HepG2 (cell line): ENCODE results near the gene MCC. TPM values are rescaled to one million over a fixed set of nuclear protein-coding genes. Genes with fewer than 3 reads are reported as not detected.

Experiments used
- BRD4 ChIP-seq: sonication (generic); formaldehyde crosslinking; IDR thresholded peaks from 2 replicates; pipeline ENCODE4 v1.4.0; 2020; ENCODE audit warnings: missing genetic modification reagents
- CHD4 ChIP-seq: fragments of 200-600 bp; sonication (generic); IDR thresholded peaks from 2 replicates; pipeline ENCODE4 v1.7.0; 2017; ENCODE audit warnings: mild to moderate bottlenecking, low read length, borderline replicate concordance
- ELK4 ChIP-seq: sonication (generic); formaldehyde crosslinking; IDR thresholded peaks from 2 replicates; pipeline ENCODE4 v1.9.0; 2021; ENCODE audit warnings: missing genetic modification reagents, borderline replicate concordance
- FOXO4 ChIP-seq: sonication (generic); formaldehyde crosslinking; conservative IDR thresholded peaks from 2 replicates; pipeline ENCODE4 v1.8.1; 2023; ENCODE audit warnings: missing genetic modification reagents
- HOMEZ ChIP-seq: IDR thresholded peaks from 2 replicates; pipeline ENCODE4 v1.6.1; 2016; ENCODE audit warnings: low read depth
- IKZF5 ChIP-seq: IDR thresholded peaks from 2 replicates; pipeline ENCODE4 v1.6.1; 2018; ENCODE audit warnings: missing genetic modification reagents, mild to moderate bottlenecking, missing compliant biosample characterization
- KDM1A ChIP-seq: IDR thresholded peaks from 2 replicates; pipeline ENCODE4 v1.6.1; 2016; ENCODE audit warnings: missing compliant biosample characterization
- KLF12 ChIP-seq: sonication (generic); formaldehyde crosslinking; IDR thresholded peaks from 2 replicates; pipeline ENCODE4 v1.4.0; 2020; ENCODE audit warnings: missing genetic modification reagents, borderline replicate concordance
- MAZ ChIP-seq, 2 experiments: sonication (generic) in 1 of 2; formaldehyde crosslinking in 1 of 2; IDR thresholded peaks; 2 replicates each; pipeline versions ENCODE4 v1.5.0 to v1.6.1; 2012 to 2020; ENCODE audit warnings: low read depth in 2 of 2, mild to moderate bottlenecking in 2 of 2, borderline replicate concordance in 1 of 2, improper control_type of control experiment in 1 of 2, low read length in 1 of 2, missing genetic modification reagents in 1 of 2, moderate library complexity in 1 of 2
- NFYC ChIP-seq: IDR thresholded peaks from 2 replicates; pipeline ENCODE4 v1.6.1; 2016; ENCODE audit warnings: missing genetic modification reagents, missing compliant biosample characterization
- REST ChIP-seq, 2 experiments: IDR thresholded peaks; 2 replicates each; pipeline ENCODE4 v1.6.1; 2011 to 2012; ENCODE audit warnings: low read length in 2 of 2, borderline replicate concordance in 1 of 2, low read depth in 1 of 2, mild to moderate bottlenecking in 1 of 2, moderate library complexity in 1 of 2
- TCF12 ChIP-seq, 2 experiments: fragments of 450-650 bp in 1 of 2; sonication (generic) in 1 of 2; formaldehyde crosslinking in 1 of 2; IDR thresholded peaks; 2 replicates each; pipeline versions ENCODE4 v1.6.1 to v1.8.0; 2017 to 2022; ENCODE audit warnings: antibody characterized with exemption in 1 of 2, mild to moderate bottlenecking in 1 of 2, missing genetic modification reagents in 1 of 2, moderate library complexity in 1 of 2
- TFE3 ChIP-seq: IDR thresholded peaks from 2 replicates; pipeline ENCODE4 v1.6.1; 2016
- ZBTB3 ChIP-seq: sonication (generic); formaldehyde crosslinking; IDR thresholded peaks from 2 replicates; pipeline ENCODE4 v1.4.0; 2020; ENCODE audit warnings: low read depth, mild to moderate bottlenecking, moderate library complexity, missing genetic modification reagents, borderline replicate concordance
- ZNF44 ChIP-seq: sonication (generic); formaldehyde crosslinking; IDR thresholded peaks from 2 replicates; pipeline ENCODE4 v1.5.1; 2020; ENCODE audit warnings: mild to moderate bottlenecking, missing genetic modification reagents
- ZNF629 ChIP-seq: sonication (generic); formaldehyde crosslinking; conservative IDR thresholded peaks from 2 replicates; pipeline ENCODE4 v1.5.0; 2020; ENCODE audit warnings: missing genetic modification reagents
- polyA plus RNA-seq, 8 experiments: library from polyadenylated mRNA; depleted of rRNA in 3 of 8; stranded (reverse) in 7 of 8; unstranded in 1 of 8; fragments of >200 nt; fragmentation: Illumina TruSeq in 4 of 8; extraction: Trizol in 4 of 8; gene quantifications; 2 replicates each; pipeline versions ENCODE4 v1.2.1 to v1.2.3, GENCODE V29; 2011 to 2016; ENCODE audit warnings: low read depth in 4 of 8, missing spikeins in 1 of 8, mixed read lengths in 1 of 8; ENCODE audit not compliant: insufficient read depth in 1 of 8
- total RNA-seq, 5 experiments: library from RNA; depleted of rRNA; stranded (reverse); fragments of >200 nt; fragmentation: Illumina TruSeq; extraction: Trizol; gene quantifications; 2 replicates each; pipeline ENCODE4 v1.2.3, GENCODE V29; 2016; ENCODE audit warnings: low read depth in 1 of 5

Gene MCC
- total and polyA plus RNA-seq, 2 of the 13 experiments (the other 11 are each of a cell fraction or from before 2014, with no cell fraction given) = 0.55 to 2.4 TPM

GRCh38 chr5:112976432-112977309 lies 511.6 kb downstream of the MCC start, which contains the start of gene DCP2 (continued):
- TF ChIP-seq FOXO4 (no peak), NFYC (CRISPR knock-in tag) (peak; percentile 98), BRD4 (CRISPR knock-in tag) (no peak; the same call in none of the 2 replicates), ZNF629 (peak; percentile 16; the same call in 1 of the 2 replicates), CHD4 (no peak), KDM1A (no peak), ZBTB3 (CRISPR knock-in tag) (0 out of 2 replicates have a peak, but pooled peaks have one; percentile 21), TFE3 (CRISPR knock-in tag) (peak; percentile 54; the same call in 1 of the 2 replicates), TCF12 (IDR thresholded peaks at IDR 0.05) (no peak), TCF12 (CRISPR knock-in tag; IDR thresholded peaks at IDR 0.05) (no peak), IKZF5 (CRISPR knock-in tag) (peak; percentile 58; the same call in 1 of the 2 replicates), MAZ (IDR thresholded peaks at IDR 0.05; ENCODE audit: borderline replicate concordance, low read depth, low read length) (no peak), MAZ (CRISPR knock-in tag; IDR thresholded peaks at IDR 0.05; ENCODE audit: low read depth) (peak; percentile 60), REST (IDR thresholded peaks at IDR 0.05; ENCODE audit: borderline replicate concordance in 1 of 2, low read depth in 1 of 2, low read length in 2 of 2) (peak in 1 of 2 experiments; percentile 47; a peak in 2 of 4 replicates), ZNF44 (CRISPR knock-in tag) (no peak), HOMEZ (CRISPR knock-in tag) (peak; percentile 69), KLF12 (CRISPR knock-in tag) (no peak), ELK4 (no peak)
